Peyer's patch (tissue), 4 donors: ENCODE measurements around the gene PARVB. TPM values are rescaled to one million over a fixed set of nuclear protein-coding genes. Genes with fewer than 3 reads are reported as not detected.

Source experiments
- DNase-seq, 3 donors: peaks; one replicate each; pipeline ENCODE4 v3.0.0-alpha.2; 2017 to 2019
- H3K27ac ChIP-seq, 4 donors: fragments of 200-600 bp; sonication (generic); one replicate each; pipeline ENCODE4 v1.5.1; 2016 to 2019
- H3K27me3 ChIP-seq, 2 donors: fragments of 200-600 bp; sonication (generic); one replicate each; pipeline ENCODE4 v1.5.1; 2019
- H3K36me3 ChIP-seq, 3 donors: fragments of 200-600 bp; sonication (generic); one replicate each; pipeline ENCODE4 v1.5.1; 2016 to 2019
- H3K4me1 ChIP-seq, 4 donors: fragments of 200-600 bp; sonication (generic); one replicate each; pipeline ENCODE4 v1.5.1; 2016 to 2019
- H3K4me3 ChIP-seq, 4 donors: fragments of 200-600 bp; sonication (generic); 1 replicate in 3 of 4; 2 replicates in 1 of 4; pipeline ENCODE4 v1.5.1; 2016 to 2019; ENCODE audit warnings: mild to moderate bottlenecking in 1 of 4
- H3K9me3 ChIP-seq, 4 donors: fragments of 200-600 bp; sonication (generic); one replicate each; pipeline ENCODE4 v1.5.1; 2016 to 2019; ENCODE audit warnings: mild to moderate bottlenecking in 1 of 4
- CTCF ChIP-seq, 6 experiments: fragments of 450-650 bp in 4 of 6; fragments of 200-600 bp in 2 of 6; sonication (generic) in 1 of 6; IDR thresholded peaks; one replicate each; pipeline ENCODE4 v1.5.1; 2017 to 2019; ENCODE audit warnings: antibody characterized with exemption in 6 of 6, mild to moderate bottlenecking in 3 of 6, moderate library complexity in 1 of 6
- POLR2A ChIP-seq, 2 donors: fragments of 450-650 bp; IDR thresholded peaks; one replicate each; pipeline ENCODE4 v1.5.1; 2017; ENCODE audit warnings: antibody characterized with exemption in 2 of 2, mild to moderate bottlenecking in 2 of 2, moderate library complexity in 2 of 2
- total RNA-seq, 4 donors: library from RNA; depleted of rRNA; stranded (reverse); fragments of >200 nt; gene quantifications; one replicate each; pipeline ENCODE4 v1.1.0, GENCODE V29; 2016

PARVB gene
- total RNA-seq, 4 donors from 2014 or later: 1.8 to 71.8 (median 7.7) TPM

DNA sequence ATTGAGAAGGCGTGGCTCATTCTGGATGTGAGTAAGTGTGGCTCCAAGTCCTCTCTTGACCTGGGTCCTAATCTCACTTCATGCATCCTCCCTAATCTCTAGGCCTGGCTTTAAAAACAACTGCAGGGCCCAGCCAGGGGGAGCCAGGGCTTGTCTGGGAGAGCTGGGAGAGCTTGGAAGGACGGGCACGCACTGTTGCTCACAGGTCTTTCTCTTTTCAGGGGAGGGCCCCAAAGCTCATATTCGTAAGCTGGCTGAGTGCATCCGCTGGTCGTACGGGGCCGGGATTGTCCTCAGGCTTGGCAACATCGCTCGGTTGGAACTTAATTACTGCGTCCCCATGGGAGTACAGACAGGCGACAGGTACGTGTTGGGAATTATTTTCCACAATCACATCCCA, 34.1 kb upstream of the PARVB start:
- DNase-seq: no peak
- TF ChIP-seq CTCF (IDR thresholded peaks at IDR 0.05) (no peak), POLR2A (IDR thresholded peaks at IDR 0.05) (no peak)

DNA sequence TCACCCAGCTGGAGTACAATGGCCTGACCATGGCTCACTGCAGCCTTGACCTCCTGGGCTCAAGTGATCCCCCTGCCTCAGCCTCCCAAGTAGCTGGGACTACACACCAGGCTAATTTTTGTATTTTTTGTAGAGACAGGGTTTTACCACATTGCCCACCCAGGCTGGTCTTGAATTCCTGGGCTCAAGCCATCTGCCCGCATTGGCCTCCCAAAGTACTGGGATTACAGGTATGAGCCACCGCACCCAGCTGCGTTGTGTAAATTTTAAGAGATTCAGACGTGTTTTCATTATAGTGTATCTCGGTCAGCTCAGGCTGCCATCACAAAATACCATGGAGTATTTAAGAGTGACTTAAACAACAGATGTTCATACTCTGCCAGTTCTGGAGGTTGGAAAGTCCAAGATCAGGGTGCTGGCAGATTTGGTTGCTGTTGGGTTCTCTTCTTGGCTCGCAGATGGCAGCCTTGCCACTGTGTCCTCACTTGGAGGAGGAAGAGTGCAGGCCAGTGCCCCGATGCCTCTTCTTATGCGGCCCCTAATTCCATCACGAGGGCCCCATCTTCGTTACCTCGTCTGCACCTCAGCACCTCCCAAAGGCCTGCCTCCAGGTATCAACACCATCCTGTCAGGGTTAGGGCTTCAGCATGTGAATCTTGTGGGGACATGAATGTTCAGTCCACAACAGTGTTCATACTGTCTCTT, 32.6 kb upstream of the PARVB start:
- TF ChIP-seq CTCF (IDR thresholded peaks at IDR 0.05) (no peak), POLR2A (IDR thresholded peaks at IDR 0.05) (no peak)
- H3K27ac ChIP-seq: no peak overlapping the region
- no peaks in the 10 kb centered on the region for H3K27me3 ChIP-seq
- H3K36me3 ChIP-seq: peaks cover 0 to 87% (median 0%) of the 10 kb centered on the region in 3 donors
- H3K4me1 ChIP-seq: peaks cover 0 to 4% (median 0%) of the 10 kb centered on the region in 4 donors
- no peak for DNase-seq
- H3K9me3 ChIP-seq: no peaks in the 10 kb centered on the region
- no peak overlapping the region for H3K4me3 ChIP-seq

More for the DNA sequence above, 34.1 kb upstream of the PARVB start:
- H3K4me3 ChIP-seq: no peak overlapping the region
- no peaks in the 10 kb centered on the region for H3K9me3 ChIP-seq
- no peaks in the 10 kb centered on the region for H3K4me1 ChIP-seq
- no peaks in the 10 kb centered on the region for H3K27me3 ChIP-seq
- peaks cover 0 to 87% (median 0%) of the 10 kb centered on the region in 3 donors for H3K36me3 ChIP-seq
- no peak overlapping the region for H3K27ac ChIP-seq

DNA sequence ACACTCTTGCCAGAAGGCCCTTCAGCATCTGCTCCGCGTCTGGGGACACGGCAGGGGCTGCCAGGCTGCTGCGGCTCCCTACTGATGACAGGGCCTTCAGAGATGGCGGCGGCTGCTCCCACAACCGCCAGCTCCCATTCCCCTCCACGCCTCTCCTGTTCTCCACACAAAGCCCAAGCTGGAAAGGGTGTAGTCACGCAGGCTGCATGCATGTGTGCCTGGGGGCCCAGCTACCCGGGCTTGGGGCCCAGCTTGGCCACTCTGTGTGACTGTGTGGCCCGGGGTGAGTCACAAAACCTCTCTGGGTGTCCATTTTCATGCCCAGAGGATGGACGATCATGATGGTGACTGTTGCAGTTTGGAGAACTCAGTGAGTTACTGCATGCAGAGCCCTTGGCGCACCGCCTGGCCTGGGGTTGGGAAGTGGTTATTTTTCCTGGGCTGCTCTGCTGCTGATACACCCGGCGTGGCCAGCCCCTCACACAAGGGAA, 31.7 kb upstream of the PARVB start:
- TF ChIP-seq POLR2A (IDR thresholded peaks at IDR 0.05) (no peak), CTCF (IDR thresholded peaks at IDR 0.05) (no peak)
- Histone ChIP-seq H3K9me3 (no peaks in the 10 kb centered on the region), H3K27ac (no peak overlapping the region), H3K4me1 (peaks cover 0 to 4% (median 0%) of the 10 kb centered on the region in 4 donors), H3K36me3 (peaks cover 0 to 88% (median 0%) of the 10 kb centered on the region in 3 donors), H3K4me3 (no peak overlapping the region), H3K27me3 (no peaks in the 10 kb centered on the region)
- DNase-seq: no peak

DNA sequence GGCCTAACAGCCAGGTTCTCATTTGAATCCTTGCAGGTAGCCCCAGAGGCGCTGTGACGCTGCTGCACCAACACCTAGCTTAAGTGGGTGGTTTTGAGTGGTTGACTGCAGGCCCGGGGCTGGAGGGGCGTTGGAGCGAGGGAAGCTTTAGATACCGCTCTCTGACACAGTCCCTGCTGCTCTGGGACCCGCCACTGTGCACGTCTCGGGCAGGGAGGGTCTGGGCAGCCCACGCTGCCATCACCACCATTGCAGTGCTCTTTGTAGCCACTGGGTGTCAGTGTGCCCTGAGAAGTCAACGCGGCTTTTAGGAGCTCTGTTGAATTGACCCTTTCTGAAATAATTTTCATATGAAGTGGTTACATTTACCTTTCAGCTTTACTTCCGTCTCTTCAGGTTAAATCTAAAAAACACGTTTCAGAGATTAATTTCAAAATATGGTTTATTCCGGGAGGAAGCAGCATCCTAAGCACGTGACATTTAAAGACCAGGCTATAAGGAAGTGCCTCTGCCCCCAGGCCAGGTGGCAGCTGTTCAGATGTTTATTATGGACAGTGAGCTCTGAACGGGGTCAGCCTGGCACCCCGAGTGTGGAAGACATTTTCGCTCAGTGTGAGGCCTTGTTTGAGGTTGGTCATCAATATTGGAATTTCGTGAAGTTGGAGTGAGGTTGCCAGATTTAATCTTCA, 30.9 kb upstream of the PARVB start:
- Histone ChIP-seq H3K27ac (no peak overlapping the region), H3K36me3 (peaks cover 0 to 89% (median 0%) of the 10 kb centered on the region in 3 donors), H3K4me3 (no peak overlapping the region), H3K4me1 (peaks cover 0 to 4% (median 0%) of the 10 kb centered on the region in 4 donors), H3K27me3 (no peaks in the 10 kb centered on the region), H3K9me3 (no peaks in the 10 kb centered on the region)
- DNase-seq: peak; percentile 30 to 76 (median 58)
- TF ChIP-seq CTCF (IDR thresholded peaks at IDR 0.05): peak; percentile 80 to 92 (median 85)
- TF ChIP-seq POLR2A (IDR thresholded peaks at IDR 0.05): no peak

GRCh38 chr22:43994006-43994405, 30.1 kb upstream of the PARVB start:
- H3K36me3 ChIP-seq: peaks cover 0 to 89% (median 0%) of the 10 kb centered on the region in 3 donors
- no peak overlapping the region for H3K27ac ChIP-seq
- TF ChIP-seq POLR2A (IDR thresholded peaks at IDR 0.05) (no peak), CTCF (IDR thresholded peaks at IDR 0.05) (no peak)
- peaks cover 0 to 4% (median 0%) of the 10 kb centered on the region in 4 donors for H3K4me1 ChIP-seq
- peak in 1 of 3 donors; percentile 40 for DNase-seq
- no peaks in the 10 kb centered on the region for H3K9me3 ChIP-seq
- H3K4me3 ChIP-seq: no peak overlapping the region
- no peaks in the 10 kb centered on the region for H3K27me3 ChIP-seq
